Right forelimb (tissue), 1 donor: ENCODE results near the gene NUP58.

ENCODE experiments used
- DNase-seq: peaks from one replicate; pipeline ENCODE4 v3.0.0-alpha.2; 2018

NUP58 gene

DNA sequence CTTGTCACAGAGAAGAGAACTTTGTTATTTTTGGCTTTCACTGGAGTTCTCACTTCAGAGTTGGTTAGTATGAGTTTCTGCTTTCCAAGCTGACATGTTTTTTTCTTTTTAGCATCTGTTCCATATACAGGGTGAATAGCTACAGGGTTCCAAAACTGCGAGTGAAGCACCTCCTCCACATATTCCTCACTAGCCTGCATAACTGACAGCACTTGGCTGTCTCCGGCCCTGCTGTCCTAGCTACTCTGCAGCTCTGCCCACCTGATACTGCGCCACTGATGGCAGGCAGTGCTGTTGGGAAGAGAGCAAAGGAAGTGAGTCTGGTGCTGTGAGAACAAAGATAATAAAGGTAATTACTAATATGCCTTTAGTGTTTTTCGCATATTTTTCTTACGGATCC is 77.1 kb downstream of the NUP58 start:
- no peak for DNase-seq

DNA sequence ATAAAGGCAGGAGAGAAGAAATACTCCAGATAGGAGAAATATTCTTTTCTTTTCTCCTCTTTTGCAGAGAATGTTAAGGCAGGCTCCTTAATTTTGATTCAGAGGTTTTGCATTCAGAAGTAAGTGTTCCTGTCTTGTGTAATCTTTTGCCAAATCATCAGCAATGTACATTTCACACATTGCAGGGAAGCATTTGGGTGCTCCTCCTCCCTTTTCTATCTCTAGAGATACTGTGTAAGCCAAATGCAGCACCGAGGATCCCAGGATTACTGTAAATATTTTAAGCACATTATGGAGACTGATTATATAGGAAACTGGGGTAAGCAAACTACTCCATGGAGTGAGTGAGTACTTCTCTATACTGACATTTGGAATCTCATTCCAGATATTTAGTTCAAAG is 77.6 kb downstream of the NUP58 start:
- DNase-seq: no peak

DNA sequence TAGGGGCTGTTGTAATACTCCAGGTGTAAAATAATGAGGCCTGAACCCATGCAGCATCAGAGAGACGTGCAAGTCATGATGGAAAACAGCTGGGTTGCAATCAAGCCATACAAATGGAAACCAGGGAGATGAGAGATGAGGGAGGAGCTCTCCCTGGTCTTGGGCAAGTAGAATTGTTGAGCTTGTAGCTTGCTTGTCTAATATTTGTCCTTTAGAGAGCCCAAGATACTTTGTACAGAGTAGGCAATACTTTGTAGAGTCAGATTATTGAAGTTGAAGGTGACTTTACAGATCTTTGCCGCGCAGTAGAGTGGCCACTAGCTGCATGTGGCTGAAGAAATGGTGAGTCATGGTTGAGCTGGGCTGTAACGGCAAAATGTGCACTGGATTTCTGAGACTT is 78.7 kb downstream of the NUP58 start:
- no peak for DNase-seq

DNA sequence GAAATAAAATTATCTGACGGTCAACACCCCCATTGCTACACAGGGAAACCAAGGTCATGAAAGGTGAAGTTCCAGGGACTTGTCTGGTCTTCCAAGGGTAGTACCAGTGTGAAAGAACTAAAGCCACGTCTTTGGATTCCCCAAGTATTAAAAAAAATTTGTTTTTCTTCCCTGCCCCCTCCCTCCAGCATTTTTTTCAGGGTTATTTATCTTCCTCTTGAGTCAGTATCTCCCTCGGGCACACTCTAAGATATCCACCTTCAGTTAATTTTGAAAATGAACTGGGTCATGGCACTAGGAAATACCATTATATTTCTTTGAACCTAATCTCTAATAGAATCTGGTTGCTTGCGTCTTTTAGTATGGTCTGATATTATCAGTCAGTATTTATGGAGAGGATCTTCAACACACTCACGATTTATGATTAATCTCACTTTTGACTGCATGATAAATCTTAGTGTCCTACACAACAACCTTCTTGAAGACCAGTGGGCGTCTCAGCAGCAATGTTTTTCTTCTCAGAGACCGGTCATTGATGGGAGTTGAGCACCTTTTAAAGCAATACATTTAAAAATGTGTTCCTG is 79.4 kb downstream of the NUP58 start:
- DNase-seq: no peak

DNA sequence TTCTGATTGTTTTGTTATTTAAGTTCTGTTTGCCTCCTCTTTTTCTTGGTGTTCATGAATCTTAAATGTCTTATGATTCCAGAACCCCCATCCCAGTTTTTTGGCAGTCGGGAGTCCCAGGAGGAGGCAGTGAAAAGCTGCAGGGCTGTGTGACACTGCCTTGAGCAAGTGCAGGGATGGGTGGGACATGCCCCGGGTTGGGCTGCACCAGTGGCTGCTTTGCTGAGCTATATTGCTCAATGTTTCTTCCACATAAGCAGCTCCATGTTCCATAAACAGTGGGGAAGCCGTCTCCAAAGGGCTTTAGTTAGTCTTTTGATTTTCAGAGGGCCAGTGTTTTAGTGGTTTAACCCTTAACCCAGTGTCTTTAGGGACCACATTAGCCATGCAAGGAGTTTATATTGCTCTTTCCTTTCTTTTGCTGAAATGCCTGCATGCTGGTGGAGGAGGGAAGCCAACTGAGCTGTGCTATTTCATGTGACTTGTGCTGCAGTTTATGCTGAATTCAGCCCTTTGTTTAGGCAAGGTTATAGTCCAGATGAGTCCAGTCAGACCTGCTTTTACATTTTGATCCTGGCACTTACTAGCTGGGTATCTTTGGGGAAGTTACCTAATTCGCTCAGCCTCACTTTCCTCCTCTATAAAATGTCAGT is 83.5 kb downstream of the NUP58 start:
- no peak for DNase-seq

DNA sequence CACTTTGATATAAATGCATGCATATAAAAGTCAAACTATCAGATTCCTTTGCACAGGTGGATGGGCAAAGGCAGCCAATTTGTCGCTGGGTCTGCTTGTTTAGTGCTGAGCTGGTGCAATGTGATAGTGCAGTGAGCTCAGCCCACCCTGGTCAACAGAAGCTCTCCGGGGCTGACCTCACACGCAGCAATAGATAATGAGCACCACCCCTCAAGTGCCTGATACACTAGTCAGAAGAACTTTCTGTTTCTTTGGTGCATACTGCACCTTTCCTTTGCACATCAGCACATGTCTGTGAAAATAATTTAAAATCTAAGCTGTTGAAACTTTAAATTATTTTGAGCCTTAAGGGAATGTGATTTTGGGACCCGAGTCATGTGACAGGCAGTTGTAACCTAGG is 90.5 kb downstream of the NUP58 start:
- DNase-seq: no peak
